DOHH2 (cell line): Measurements from ENCODE around the gene DLEU7.

ENCODE experiments used
- EZH2phosphoT487 ChIP-seq: fragments of 200-600 bp; sonication (generic); IDR thresholded peaks from 2 replicates; pipeline ENCODE4 v1.6.1; 2017; ENCODE audit warnings: borderline replicate concordance, mild to moderate bottlenecking, antibody characterized with exemption, low read length, moderate library complexity, mixed read lengths
- TF ChIP-seq, protein P1 (sequence below): fragments of 200-600 bp; sonication (generic); IDR thresholded peaks from one replicate; pipeline ENCODE4 v1.5.1; 2014; ENCODE audit warnings: antibody characterized with exemption, mild to moderate bottlenecking, low read depth, low read length; ENCODE audit not compliant: poor library complexity, severe bottlenecking

DNA sequence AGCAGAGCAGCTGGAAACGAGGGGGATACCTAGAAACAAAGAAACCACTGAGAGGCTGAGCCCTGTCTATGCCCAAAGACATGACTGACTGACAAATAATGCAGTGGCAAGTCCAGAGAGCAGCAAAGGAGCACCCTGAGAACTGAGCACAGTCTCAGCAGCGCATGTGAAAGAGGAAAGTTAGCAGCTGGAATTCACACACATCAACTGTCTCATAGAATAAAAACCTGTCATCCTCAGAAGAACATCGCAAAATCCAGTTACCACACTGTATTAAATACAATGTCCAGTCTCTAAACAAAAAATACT is 24.1 kb upstream of the DLEU7 start:
- TF ChIP-seq, protein P1, sequence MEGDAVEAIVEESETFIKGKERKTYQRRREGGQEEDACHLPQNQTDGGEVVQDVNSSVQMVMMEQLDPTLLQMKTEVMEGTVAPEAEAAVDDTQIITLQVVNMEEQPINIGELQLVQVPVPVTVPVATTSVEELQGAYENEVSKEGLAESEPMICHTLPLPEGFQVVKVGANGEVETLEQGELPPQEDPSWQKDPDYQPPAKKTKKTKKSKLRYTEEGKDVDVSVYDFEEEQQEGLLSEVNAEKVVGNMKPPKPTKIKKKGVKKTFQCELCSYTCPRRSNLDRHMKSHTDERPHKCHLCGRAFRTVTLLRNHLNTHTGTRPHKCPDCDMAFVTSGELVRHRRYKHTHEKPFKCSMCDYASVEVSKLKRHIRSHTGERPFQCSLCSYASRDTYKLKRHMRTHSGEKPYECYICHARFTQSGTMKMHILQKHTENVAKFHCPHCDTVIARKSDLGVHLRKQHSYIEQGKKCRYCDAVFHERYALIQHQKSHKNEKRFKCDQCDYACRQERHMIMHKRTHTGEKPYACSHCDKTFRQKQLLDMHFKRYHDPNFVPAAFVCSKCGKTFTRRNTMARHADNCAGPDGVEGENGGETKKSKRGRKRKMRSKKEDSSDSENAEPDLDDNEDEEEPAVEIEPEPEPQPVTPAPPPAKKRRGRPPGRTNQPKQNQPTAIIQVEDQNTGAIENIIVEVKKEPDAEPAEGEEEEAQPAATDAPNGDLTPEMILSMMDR: no peak
- TF ChIP-seq EZH2phosphoT487: no peak
